ENCODE measurements around the gene CCR6. TPM values are rescaled to one million over a fixed set of nuclear protein-coding genes. Genes with fewer than 3 reads are reported as not detected.

Gene CCR6
- total RNA-seq, 6 experiments from 2014 or later, result 0.06 to 0.58 (median 0.12) TPM; not detected in 3

GRCh38 chr6:167148997-167149396 lies 26.1 kb downstream of the CCR6 start:
- ATAC-seq, result no peak

GRCh38 chr6:167150941-167151549 lies 28.1 kb downstream of the CCR6 start:
- H3K27me3 ChIP-seq, result no peaks in the 10 kb centered on the region
- ATAC-seq, result no peak
- H3K9me3 ChIP-seq, result no peaks in the 10 kb centered on the region
- H3K4me1 ChIP-seq, result no peaks in the 10 kb centered on the region
- TF ChIP-seq POLR2A (IDR thresholded peaks at IDR 0.05), result no peak
- no peak for TF ChIP-seq CTCF (IDR thresholded peaks at IDR 0.05)
- intact Hi-C loops (cut with DNase I), result no loop called here
- no peak overlapping the region for H3K27ac ChIP-seq
- no peak overlapping the region for H3K4me3 ChIP-seq
- WGBS (ENCODE audit: insufficient coverage, low coverage, low lambda C conversion rate, missing lambda C conversion rate), result 55% methylated on average over 6 of the region's 6 CpGs
- no peak for DNase-seq
- H3K36me3 ChIP-seq, result no peaks in the 10 kb centered on the region

More at GRCh38 chr6:167148997-167149396, 26.1 kb downstream of the CCR6 start:
- Histone ChIP-seq H3K4me1 (no peaks in the 10 kb centered on the region), H3K27ac (no peak overlapping the region), H3K9me3 (no peaks in the 10 kb centered on the region), H3K36me3 (no peaks in the 10 kb centered on the region), H3K4me3 (no peak overlapping the region), H3K27me3 (no peaks in the 10 kb centered on the region)
- intact Hi-C loops (cut with DNase I), result loop anchor here (10.0 kb wide), 2 partner anchors 364 to 374 kb away; no protein-coding TSS in a partner anchor
- DNase-seq, result no peak
- WGBS (ENCODE audit: insufficient coverage, low coverage, low lambda C conversion rate, missing lambda C conversion rate), result 68% methylated on average over 5 of the region's 5 CpGs
- TF ChIP-seq CTCF (IDR thresholded peaks at IDR 0.05) (no peak), POLR2A (IDR thresholded peaks at IDR 0.05) (no peak)

GRCh38 chr6:167151648-167152047 lies 28.8 kb downstream of the CCR6 start:
- Histone ChIP-seq H3K27ac (no peak overlapping the region), H3K4me1 (no peaks in the 10 kb centered on the region), H3K27me3 (no peaks in the 10 kb centered on the region), H3K4me3 (no peak overlapping the region), H3K36me3 (no peaks in the 10 kb centered on the region), H3K9me3 (no peaks in the 10 kb centered on the region)
- ATAC-seq (no peak), DNase-seq (no peak)
- 74% methylated on average over 6 of the region's 7 CpGs for WGBS (ENCODE audit: insufficient coverage, low coverage, low lambda C conversion rate, missing lambda C conversion rate)
- intact Hi-C loops (cut with DNase I), result no loop called here
- TF ChIP-seq POLR2A (IDR thresholded peaks at IDR 0.05) (no peak), CTCF (IDR thresholded peaks at IDR 0.05) (no peak)

GRCh38 chr6:167152862-167153261 lies 30.0 kb downstream of the CCR6 start:
- no peaks in the 10 kb centered on the region for H3K36me3 ChIP-seq
- no peak overlapping the region for H3K27ac ChIP-seq
- H3K4me3 ChIP-seq, result no peak overlapping the region
- intact Hi-C loops (cut with DNase I), result no loop called here
- DNase-seq (no peak), ATAC-seq (no peak)
- no peaks in the 10 kb centered on the region for H3K27me3 ChIP-seq
- H3K9me3 ChIP-seq, result no peaks in the 10 kb centered on the region
- no peaks in the 10 kb centered on the region for H3K4me1 ChIP-seq
- TF ChIP-seq CTCF (IDR thresholded peaks at IDR 0.05), result no peak
- WGBS (ENCODE audit: insufficient coverage, low coverage, low lambda C conversion rate, missing lambda C conversion rate), result 73% methylated on average over 9 of the region's 9 CpGs
